GDM1 (cell line): ENCODE results near the gene C6.
"Not testable (repeated sequence)": the region's sequence is repeated elsewhere in the genome, so short reads cannot be mapped to it uniquely, and the experiment has no call there.

Experiments
- DNase-seq: peaks from one replicate; lab custom pipeline; 2025; lab: John Stamatoyannopoulos, UW

C6 gene

GRCh38 chr5:41199660-41200059, 13.7 kb downstream of the C6 start:
- DNase-seq: no peak

- no peak for DNase-seq
Observed at GRCh38 chr5:41196197-41196596, 17.1 kb downstream of the C6 start.

- DNase-seq: no peak
Observed at GRCh38 chr5:41195228-41195627, 18.1 kb downstream of the C6 start.

GRCh38 chr5:41194339-41194738, 19.0 kb downstream of the C6 start:
- DNase-seq: no peak

- DNase-seq: no peak
Observed at GRCh38 chr5:41193456-41194205, 19.7 kb downstream of the C6 start.

- no peak for DNase-seq
Observed at GRCh38 chr5:41191249-41191648, 22.1 kb downstream of the C6 start.

GRCh38 chr5:41186143-41186542, 27.2 kb downstream of the C6 start:
- DNase-seq: no peak

- DNase-seq: not testable (repeated sequence)
Observed at GRCh38 chr5:41183331-41183730, 30.0 kb downstream of the C6 start.

GRCh38 chr5:41182666-41183065, 30.7 kb downstream of the C6 start:
- DNase-seq: no peak

- DNase-seq: no peak
Observed at GRCh38 chr5:41181691-41182564, 31.4 kb downstream of the C6 start.

GRCh38 chr5:41176952-41177351, 36.4 kb downstream of the C6 start:
- DNase-seq: no peak

GRCh38 chr5:41172012-41172411, 41.3 kb downstream of the C6 start:
- DNase-seq: no peak

- no peak for DNase-seq
Observed at GRCh38 chr5:41161271-41161670, 52.1 kb downstream of the C6 start.

- DNase-seq: no peak
Observed at GRCh38 chr5:41157272-41157894, 55.9 kb downstream of the C6 start.

- DNase-seq: no peak
Observed at GRCh38 chr5:41156739-41157138, 56.6 kb downstream of the C6 start.

- no peak for DNase-seq
Observed at GRCh38 chr5:41154491-41154890, 58.8 kb downstream of the C6 start.

- DNase-seq: no peak
Observed at GRCh38 chr5:41151564-41151963, 61.8 kb downstream of the C6 start.

GRCh38 chr5:41148448-41148847, 64.9 kb downstream of the C6 start:
- DNase-seq: no peak

- DNase-seq: no peak
Observed at GRCh38 chr5:41145306-41145705, 68.0 kb downstream of the C6 start.

- no peak for DNase-seq
Observed at GRCh38 chr5:41143131-41143901, 70.0 kb downstream of the C6 start.

GRCh38 chr5:41127967-41128690, 85.2 kb downstream of the C6 start:
- DNase-seq: no peak
